GM18498 (cell line): ENCODE measurements around the gene ROR1.
A peak's percentile ranks its signal among the peaks of the same experiment; 100 is the strongest.

Experiments used
- ATAC-seq: cut with Tn5 transposase; IDR thresholded peaks from one replicate; pipeline ENCODE4 v1.9.1; 2021; ENCODE audit warnings: mild to moderate bottlenecking, moderate library complexity; ENCODE audit not compliant: unreplicated experiment

ROR1 gene

GRCh38 chr1:64163970-64164369 lies 390.2 kb downstream of the ROR1 start:
- ATAC-seq = no peak

GRCh38 chr1:64166629-64167028 lies 392.8 kb downstream of the ROR1 start:
- no peak for ATAC-seq

GRCh38 chr1:64167176-64167575 lies 393.4 kb downstream of the ROR1 start:
- no peak for ATAC-seq

GRCh38 chr1:64171246-64171645 lies 397.4 kb downstream of the ROR1 start:
- no peak for ATAC-seq

GRCh38 chr1:64171797-64172281 lies 398.0 kb downstream of the ROR1 start:
- peak; percentile 64 for ATAC-seq

GRCh38 chr1:64172458-64172983 lies 398.7 kb downstream of the ROR1 start:
- peak; percentile 64 for ATAC-seq

GRCh38 chr1:64173336-64173940 lies 399.6 kb downstream of the ROR1 start:
- no peak for ATAC-seq

GRCh38 chr1:64175639-64176038 lies 401.8 kb downstream of the ROR1 start:
- no peak for ATAC-seq

- ATAC-seq = no peak
Observed at GRCh38 chr1:64176659-64177058, 402.8 kb downstream of the ROR1 start.

GRCh38 chr1:64179588-64179987 lies 405.8 kb downstream of the ROR1 start:
- no peak for ATAC-seq

GRCh38 chr1:64182207-64182606 lies 408.4 kb downstream of the ROR1 start:
- no peak for ATAC-seq

- ATAC-seq = no peak
Observed at GRCh38 chr1:64183395-64184002, 409.7 kb downstream of the ROR1 start.

- no peak for ATAC-seq
Observed at GRCh38 chr1:64184003-64184440, 410.2 kb downstream of the ROR1 start.

GRCh38 chr1:64186138-64186897 lies 412.5 kb downstream of the ROR1 start:
- ATAC-seq = no peak

- ATAC-seq = no peak
Observed at GRCh38 chr1:64186898-64187280, 413.1 kb downstream of the ROR1 start.

GRCh38 chr1:64187646-64188045 lies 413.8 kb downstream of the ROR1 start:
- no peak for ATAC-seq

GRCh38 chr1:64192290-64192689 lies 418.5 kb downstream of the ROR1 start:
- no peak for ATAC-seq

GRCh38 chr1:64194168-64195080 lies 420.6 kb downstream of the ROR1 start:
- no peak for ATAC-seq

GRCh38 chr1:64195081-64195395 lies 421.2 kb downstream of the ROR1 start:
- ATAC-seq = no peak

GRCh38 chr1:64196074-64196870 lies 422.5 kb downstream of the ROR1 start:
- no peak for ATAC-seq
